UCSD-AML1 (cell line): ENCODE results near the gene EVPL.
"Not testable (repeated sequence)": the region's sequence is repeated elsewhere in the genome, so short reads cannot be mapped to it uniquely, and the experiment has no call there.

ENCODE experiments used
- DNase-seq: peaks from one replicate; lab custom pipeline; 2025; ENCODE audit not compliant: unreplicated experiment; lab: John Stamatoyannopoulos, UW

EVPL gene

GRCh38 chr17:75970011-75970523 is 57.0 kb downstream of the EVPL start:
- no peak for DNase-seq

GRCh38 chr17:75969044-75969443 is 58.1 kb downstream of the EVPL start:
- not testable (repeated sequence) for DNase-seq

- no peak for DNase-seq
These were observed 61.6 kb downstream of the EVPL start for GRCh38 chr17:75965468-75965867.

DNA sequence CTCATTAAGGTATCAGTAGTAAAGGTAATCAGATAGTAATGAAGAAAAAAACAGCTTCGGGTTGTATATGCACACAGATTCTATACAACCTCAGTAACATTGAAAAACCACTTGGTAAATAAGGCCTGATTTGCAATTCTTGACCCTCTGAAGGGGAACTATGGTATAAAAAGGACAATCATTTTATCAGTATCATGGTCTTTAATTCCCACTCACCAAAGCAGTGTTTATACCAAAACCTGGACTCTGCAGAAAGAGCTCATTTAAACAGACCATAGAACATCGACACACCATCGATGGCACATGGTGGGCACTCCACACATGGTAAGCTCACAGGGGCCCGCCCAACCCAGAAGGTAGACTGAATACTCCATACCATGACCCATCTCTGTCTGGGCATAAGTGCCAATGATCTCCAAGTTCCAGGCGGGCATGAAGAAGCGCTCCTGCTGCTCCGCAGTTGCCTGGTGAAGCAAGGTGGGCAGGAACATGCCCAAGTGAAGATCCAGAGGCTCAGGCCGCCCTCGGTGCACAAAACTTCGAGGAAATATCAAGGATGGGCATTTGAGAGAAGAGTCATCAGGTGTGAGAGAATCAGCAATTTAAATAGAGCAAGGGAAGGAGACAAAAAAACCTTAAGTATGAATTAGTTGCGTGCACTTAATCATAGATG is 67.1 kb downstream of the EVPL start:
- DNase-seq: no peak

- DNase-seq: no peak
These were observed 67.9 kb downstream of the EVPL start for GRCh38 chr17:75959051-75959838.
